Thyroid gland (tissue), 4 donors: Measurements from ENCODE around the gene PPIL6.

Experiments used
- CTCF ChIP-seq, 6 experiments: fragments of 200-600 bp in 3 of 6; fragments of 450-650 bp in 3 of 6; sonication (generic) in 3 of 6; IDR thresholded peaks; one replicate each; pipeline ENCODE4 v1.5.1; 2016 to 2019; ENCODE audit warnings: antibody characterized with exemption in 6 of 6, mild to moderate bottlenecking in 2 of 6, inconsistent platforms in 1 of 6, moderate library complexity in 1 of 6
- POLR2A ChIP-seq, 2 donors: fragments of 450-650 bp; IDR thresholded peaks; one replicate each; pipeline ENCODE4 v1.6.1; 2017; ENCODE audit warnings: antibody characterized with exemption in 2 of 2, mild to moderate bottlenecking in 2 of 2, moderate library complexity in 1 of 2

- TF ChIP-seq CTCF (IDR thresholded peaks at IDR 0.05): no peak
- no peak for TF ChIP-seq POLR2A (IDR thresholded peaks at IDR 0.05)
Measured at GRCh38 chr6:109343518-109343917, 96.9 kb downstream of the PPIL6 start.
